Measurements from ENCODE around the gene PTK7.
A peak's percentile ranks its signal among the peaks of the same experiment; 100 is the strongest.

The PTK7 gene

DNA sequence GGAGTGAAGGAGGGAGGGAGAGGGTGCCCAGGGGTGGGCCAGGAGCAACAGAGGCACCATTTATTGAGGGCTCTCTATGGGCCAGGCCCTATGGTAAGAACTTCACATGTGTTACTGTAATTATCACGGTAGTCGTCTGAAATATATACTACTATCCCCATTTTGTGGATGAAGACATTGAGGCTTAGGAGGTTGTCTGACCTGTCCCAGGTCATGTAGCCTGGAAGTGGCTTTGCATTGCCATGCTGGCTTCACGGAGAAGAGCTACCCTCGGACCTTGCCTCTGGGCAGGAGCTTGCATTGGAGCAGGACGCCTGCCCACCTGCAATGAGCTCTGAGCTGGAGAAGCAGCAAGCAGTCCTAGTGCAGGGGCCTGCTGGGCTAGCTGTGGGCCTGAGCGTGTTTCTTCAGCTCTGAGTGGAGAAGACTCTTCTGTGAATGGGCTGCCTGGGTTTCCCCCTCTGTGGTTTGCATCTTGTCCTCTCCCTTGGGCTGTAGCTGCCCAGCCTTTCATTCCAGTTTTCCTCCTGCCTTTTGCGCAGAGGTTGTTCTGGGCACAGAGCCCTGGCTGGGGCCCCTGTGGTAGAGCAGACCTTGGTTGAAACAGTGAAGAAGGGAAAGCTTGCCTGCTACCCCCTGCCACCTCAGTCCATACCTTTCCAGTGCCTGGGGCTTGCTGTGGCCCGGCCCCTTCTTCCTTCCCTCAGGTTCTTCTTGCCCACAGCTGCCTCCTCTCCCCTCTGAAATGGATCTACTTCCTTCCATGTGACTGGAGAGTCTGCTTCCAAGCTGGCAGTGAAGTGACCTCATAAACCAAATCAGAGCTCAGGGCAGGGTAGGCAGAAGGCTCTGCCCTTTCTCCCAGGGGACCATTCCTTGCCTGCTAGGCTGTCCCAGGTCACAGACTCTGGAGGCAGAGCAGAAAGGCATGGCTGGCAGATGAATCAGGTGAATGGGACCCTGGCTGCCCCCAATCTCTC, 70.9 kb downstream of the PTK7 start:
- no peak for DNase-seq

DNA sequence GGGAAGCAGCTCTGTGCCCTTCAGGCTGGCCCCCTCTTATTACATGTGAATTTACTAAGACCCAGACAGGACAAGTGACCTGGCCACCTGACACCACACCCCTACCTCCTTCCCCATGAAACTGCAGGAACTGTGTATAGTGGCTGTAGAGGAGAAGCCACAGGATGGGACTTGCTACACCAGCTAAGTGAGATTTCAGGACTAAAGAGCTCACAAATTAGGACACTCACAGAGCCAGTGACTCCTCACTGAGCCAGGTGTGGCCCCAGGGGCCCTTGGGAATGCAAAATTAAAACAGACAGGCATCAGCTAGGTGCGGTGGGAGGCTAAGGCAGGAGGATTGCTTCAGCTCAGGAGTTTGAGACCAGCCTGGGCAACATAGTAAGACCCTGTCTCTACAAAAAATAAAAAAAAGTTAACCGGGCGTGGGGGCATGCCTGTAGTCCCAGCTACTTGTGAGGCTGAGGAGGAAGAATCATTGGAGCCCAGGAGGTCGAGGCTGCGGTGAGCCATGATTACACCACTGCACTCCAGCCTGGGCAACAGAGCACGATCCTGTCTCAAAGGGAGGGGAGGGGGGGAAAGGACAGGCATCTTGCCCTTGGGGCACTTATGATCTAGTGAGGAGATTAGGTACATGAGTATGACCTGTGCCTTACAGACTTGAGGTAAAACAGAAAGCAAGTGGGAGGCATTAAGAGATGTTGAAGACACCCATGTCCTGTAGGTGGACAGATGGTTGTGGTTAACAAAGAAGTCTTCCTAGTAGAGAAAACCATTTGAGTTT, 71.8 kb downstream of the PTK7 start:
- no peak for DNase-seq

DNA sequence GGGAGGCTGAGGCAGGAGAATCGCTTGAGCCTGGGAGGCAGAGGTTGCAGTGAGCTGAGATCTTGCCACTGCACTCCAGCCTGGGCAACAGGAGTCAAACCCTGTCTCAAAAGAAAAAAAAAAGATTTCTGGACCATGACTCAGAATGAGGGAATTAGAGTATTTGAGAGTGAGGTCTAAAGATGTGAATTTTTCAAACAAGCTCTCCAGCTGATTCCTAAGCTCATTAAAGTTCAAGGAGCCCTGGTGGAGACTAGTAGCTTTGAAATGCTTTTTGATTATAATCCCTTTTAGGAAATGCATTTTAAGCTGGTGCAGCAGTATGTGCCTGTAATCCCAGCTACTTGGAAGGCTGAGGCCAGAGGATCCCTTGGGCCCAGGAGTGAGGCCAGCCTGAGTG, 73.2 kb downstream of the PTK7 start:
- DNase-seq, result no peak

DNA sequence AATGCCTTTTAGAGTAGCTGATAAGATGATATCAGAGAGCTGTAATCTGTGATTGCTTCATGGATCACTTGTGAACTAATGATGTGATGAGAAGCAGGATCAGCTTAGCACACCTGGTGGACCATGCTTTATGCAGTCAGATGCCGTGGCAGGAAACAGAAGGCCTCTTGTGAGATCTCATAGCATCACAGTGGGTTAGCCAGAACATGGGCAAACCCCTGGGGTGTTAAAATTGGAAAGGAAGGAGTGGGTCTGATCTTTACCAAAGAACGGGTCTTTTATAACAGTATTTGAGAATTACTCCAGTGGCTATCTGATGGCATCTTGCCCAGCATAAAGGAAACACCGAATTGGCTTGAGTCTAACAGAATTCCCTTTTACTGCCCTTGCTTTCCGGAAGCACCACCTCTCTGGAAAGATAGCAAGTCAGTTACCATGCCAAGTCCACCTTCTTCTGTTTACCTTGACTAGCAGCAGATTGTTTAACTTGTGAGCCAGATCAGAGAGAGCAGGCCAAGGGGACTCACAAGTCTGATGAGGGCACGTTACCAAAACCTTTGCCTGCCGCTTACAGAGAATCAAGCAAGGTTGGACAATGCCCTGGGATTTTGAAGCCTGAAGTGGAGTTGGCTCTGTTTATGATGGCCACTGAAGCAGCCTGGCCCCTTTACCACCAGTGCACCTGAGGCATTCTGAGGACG, 74.1 kb downstream of the PTK7 start:
- no peak for DNase-seq

DNA sequence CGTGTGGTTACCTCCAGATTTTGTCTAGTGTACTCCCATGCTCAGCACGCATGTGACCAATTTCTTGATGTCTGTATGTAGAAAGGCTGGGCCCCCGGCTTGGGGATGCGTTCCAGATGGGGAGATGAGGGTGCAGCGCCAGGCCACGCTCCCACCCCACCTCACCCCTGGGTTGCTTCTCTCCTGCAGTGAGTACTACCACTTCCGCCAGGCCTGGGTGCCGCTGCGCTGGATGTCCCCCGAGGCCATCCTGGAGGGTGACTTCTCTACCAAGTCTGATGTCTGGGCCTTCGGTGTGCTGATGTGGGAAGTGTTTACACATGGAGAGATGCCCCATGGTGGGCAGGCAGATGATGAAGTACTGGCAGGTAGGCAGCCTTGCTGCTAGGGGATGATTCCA, 83.5 kb downstream of the PTK7 start:
- no peak for DNase-seq

DNA sequence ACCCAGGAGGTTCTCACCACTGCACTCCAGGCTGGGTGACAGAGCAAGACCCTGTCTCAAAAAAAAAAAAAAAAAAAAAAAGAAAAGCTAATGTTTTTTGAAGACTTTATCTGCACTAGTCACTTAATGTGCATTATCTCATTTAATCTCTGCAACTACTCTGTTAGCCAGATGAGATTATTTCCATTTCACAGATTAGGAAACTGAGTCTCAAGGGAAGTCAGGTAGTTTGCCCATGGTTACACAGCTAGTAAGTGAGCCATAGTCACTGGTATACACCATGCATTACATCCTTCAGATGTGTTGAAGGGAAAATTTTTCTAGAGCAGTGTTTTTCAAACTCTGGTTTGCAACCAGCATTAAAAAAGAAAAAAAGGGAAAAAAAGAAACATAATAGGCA, 87.8 kb downstream of the PTK7 start:
- no peak for DNase-seq

DNA sequence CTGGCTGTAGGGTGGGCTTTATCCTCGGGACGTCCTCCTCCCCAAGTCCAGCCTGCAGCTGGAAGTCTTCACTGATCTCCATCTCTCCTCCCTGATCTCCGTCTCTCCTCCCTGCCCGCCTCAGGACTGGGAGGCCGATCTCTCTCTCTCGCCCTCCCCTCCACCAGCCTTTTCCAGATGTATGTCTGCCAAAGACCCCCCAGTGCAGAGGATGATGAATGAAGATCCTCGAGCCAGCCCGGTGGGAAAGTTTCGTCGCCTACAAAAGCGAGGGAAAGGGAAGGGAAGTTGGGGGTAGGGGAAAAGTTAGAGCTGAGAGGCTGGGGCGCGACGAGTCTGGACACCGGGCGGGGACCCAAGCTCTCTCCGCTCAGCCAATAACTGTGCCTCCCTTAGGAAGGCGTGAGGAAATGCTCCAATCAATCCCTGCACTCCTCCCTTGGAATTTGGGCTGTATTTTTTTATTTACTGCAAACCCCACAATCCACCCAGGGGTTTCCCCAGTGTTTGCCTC, 94.4 kb downstream of the PTK7 start:
- no peak for DNase-seq

DNA sequence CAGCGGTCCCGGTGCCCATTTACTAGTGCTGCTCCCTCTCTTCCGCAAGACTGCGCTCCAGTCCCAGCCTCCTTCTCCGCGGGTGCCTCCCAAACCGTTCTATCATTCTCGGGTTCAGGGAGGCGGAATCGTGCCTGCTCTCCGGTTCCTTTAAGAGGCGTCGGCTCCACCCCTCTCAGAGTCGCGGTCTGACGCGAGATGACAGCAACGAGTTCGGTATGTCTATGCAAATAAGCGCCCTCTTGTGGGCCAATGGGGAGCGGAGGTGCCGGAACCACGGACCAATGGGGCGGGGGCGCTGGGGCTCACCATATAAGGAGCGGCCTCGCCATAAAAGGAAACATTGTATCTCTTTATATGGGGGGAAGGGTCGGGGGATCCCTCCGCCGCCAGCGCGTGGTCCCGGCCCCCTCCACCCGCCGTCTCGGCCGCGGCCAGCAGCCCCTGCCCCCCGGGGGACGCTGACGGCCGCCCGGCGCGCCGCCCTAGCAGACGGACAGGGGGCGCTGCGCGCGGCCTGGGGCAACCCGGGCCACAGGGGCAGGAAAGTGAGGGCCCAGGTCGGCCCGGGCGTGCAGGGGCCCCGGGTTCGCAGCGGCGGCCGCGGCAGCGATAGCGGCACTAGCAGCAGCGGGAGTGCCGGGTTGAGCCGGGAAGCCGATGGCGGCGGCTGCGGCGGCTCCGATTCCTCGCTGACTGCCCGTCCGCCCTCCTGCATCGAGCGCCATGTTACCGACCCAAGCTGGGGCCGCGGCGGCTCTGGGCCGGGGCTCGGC, 95.0 kb downstream of the PTK7 start, which contains the start of gene SRF:
SRF (plus strand) TSS at position 339 of the 776 bp plus-strand sequence; CDS start at position 727, 388 bp downstream.
- DNase-seq, result peak; percentile 100

DNA sequence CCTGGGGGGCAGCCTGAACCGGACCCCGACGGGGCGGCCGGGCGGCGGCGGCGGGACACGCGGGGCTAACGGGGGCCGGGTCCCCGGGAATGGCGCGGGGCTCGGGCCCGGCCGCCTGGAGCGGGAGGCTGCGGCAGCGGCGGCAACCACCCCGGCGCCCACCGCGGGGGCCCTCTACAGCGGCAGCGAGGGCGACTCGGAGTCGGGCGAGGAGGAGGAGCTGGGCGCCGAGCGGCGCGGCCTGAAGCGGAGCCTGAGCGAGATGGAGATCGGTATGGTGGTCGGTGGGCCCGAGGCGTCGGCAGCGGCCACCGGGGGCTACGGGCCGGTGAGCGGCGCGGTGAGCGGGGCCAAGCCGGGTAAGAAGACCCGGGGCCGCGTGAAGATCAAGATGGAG, 95.6 kb downstream of the PTK7 start:
- DNase-seq, result peak; percentile 48

DNA sequence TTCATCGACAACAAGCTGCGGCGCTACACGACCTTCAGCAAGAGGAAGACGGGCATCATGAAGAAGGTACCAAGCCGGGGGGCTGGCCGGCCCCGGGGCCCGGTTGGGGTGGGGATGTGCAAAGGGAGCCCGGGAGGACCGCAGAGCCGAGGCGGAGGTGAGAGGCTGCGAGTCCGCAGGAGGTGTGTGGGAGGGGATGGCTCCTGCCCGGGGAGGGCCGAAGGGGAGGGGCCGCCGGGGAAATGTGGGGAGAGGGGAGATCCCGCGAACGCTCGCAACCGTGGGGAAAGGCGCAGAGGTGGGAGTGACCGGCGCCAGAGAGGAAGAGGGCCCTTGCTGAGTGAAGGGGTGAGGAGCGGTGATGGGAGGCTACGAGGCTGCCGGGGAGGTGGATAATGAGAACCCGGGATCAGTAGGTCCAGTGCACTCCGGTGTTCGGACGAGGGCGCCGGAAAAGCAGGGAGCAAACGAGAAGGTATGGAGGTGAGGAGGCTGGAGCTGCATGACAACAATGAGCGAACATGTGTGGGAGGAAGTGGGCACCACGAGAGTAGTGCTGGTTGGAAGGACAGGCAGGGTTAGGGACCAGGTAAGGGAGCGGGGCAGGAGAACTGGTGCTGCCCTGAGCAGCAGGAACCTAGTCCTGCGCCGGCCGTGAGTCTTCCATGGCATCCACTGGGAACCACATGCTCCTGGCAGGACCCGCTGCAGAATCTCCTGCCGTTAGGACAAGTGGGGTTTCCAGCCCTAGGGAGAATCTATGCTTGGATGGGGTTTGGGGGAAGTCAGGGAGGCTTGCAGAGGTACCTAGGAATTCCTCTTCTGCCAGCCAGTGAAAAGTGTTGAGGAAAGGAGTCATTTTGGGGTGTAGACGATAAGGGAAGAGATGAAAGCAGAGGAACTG, 96.2 kb downstream of the PTK7 start:
- peak; percentile 45 for DNase-seq

DNA sequence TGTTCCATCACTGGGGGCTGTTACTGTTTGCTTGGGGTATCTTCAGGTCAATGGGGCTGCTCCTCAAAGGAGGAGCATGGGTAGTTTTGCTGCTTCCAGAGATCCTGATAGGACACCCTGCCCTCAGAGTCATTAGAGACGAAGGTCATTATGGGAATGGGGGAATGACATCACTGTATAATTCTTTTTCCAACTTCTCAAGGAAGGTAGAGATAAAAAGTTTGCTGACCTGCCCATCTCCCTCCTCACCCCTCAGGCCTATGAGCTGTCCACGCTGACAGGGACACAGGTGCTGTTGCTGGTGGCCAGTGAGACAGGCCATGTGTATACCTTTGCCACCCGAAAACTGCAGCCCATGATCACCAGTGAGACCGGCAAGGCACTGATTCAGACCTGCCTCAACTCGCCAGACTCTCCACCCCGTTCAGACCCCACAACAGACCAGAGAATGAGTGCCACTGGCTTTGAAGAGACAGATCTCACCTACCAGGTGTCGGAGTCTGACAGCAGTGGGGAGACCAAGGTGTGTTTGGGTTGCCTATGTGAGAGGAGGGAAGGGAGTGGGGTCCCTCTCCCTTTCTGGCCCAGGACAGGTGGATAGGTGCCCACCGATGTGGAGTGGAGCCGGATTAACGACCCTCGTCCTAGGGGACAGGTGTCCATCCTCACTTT, 97.6 kb downstream of the PTK7 start:
- no peak for DNase-seq

DNA sequence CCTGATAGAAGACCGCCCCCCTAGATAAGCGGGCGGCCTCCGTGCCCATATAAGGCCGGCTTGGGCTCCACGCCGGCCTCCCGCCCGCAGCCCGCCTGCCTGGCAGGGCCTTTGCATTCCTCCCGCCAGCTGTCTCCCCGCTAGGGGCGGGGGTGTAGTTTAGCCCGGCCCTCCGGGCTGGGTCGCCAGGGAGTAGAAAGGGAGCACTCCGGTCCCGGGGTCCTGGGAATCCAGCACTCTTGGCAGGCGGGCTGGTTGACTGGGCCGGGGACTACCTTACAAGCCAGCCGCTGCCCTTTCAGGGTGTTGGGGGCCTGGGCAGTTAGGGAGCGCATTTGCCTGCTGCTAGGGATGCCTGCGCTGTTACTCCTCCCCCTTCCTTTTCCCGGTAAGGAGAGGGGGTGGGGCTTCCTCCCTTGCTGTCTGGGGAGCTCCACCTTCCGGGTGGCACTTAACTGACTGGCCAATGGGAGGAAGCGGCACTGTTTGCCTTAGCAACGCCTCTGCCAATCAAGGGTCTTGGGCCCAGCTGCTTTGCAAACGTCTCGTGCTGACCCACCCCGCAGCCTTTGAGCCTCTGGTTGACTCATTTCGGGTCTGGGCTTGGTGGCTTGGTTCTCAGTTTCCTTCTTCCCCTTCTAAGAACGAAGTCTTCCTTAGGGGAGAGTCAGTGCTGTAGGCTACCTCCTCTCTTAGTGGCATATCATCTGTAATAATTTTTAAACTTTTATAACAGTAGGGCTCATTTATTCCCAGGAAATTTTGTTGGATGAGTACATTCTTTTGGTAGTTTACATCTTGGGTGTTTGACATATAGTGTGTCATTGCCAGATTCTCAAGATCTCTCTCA, 98.4 kb downstream of the PTK7 start:
- DNase-seq, result peak; percentile 100

DNA sequence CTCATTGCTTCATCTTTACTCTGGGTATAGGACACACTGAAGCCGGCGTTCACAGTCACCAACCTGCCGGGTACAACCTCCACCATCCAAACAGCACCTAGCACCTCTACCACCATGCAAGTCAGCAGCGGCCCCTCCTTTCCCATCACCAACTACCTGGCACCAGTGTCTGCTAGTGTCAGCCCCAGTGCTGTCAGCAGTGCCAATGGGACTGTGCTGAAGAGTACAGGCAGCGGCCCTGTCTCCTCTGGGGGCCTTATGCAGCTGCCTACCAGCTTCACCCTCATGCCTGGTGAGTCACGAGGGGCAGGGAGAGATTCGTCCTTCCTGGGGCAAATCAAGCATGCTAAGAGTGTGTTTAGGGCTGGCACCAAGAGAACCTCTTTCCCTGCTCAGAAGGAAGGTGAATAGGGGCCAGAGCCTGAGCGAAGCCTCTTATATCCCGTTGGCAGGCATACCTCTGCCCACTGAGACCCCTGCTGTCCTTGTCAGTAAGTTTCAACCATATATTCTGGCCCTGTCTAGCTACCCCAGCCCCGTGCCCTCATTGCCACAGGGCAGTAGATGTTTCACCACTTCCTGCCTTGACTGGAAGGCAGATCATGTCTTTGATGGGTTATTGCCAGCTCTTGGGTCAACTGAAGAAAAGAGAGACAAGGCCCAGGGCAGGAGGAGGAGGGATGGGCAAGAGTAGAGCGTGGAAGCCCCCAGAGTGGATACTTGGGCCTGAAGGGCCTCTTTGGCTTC, 99.7 kb downstream of the PTK7 start:
- no peak for DNase-seq

DNA sequence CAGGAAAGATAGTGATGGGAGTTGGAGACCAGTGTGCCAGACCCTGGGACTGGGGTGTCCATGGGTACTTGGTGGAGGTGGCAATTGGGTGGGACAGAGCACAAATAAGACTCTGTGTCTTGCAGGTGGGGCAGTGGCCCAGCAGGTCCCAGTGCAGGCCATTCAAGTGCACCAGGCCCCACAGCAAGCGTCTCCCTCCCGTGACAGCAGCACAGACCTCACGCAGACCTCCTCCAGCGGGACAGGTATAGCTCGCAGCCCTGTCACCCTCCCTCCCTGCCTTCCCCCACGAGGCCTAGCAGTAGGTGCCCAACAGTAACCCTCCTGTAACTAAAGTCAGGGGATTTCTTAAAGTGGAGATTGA, 100.3 kb downstream of the PTK7 start:
- no peak for DNase-seq

DNA sequence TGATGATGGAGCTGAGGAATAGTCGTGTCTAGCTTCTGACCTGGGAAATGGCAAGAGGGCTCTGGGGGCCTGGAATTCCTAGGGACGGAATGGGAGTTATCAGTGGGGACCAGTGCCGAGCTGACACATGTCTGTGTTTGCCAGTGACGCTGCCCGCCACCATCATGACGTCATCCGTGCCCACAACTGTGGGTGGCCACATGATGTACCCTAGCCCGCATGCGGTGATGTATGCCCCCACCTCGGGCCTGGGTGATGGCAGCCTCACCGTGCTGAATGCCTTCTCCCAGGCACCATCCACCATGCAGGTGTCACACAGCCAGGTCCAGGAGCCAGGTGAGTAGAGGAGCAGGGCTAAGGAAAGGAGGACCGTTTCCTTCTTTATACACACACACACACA, 102.0 kb downstream of the PTK7 start:
- DNase-seq, result no peak

DNA sequence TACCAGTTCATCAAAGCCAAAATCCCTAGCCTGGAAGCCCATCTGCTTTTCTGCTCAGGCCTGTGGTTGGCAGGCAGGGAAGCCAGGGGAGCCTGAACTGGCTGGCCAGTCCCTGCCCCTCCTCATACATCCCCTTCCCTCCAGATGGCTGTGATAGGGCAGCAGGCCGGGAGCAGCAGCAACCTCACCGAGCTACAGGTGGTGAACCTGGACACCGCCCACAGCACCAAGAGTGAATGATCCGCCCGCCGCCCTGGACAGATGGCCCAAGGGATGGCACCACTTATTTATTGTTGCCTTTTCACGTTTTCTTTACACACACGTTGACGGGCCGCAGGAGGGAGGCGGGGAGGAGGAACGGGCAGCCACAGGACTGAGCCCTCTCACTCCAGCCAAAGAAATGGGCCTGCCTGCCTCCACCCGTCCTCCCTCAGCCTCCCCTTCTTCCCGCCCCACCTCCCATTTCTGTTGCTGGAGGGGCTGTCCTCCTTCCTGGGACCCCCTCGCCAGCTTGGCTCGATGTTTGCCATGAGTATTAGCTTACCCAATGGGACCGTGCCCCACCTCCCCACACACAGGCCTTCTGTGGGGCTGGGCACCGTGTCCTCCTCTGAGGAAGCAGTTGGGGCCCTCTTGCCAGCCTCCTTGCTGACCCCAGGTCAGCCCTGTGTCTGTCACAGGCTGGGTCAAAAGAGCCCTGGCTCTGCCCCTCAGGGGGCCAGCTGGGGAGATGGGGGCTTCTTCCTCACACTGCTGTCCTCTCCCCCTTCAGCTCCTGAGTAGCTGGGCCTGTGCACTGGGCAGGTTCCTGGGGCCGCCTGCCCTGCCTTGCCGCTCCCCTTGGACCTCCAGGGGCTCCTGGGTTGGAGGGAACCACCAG, 103.1 kb downstream of the PTK7 start:
- no peak for DNase-seq

DNA sequence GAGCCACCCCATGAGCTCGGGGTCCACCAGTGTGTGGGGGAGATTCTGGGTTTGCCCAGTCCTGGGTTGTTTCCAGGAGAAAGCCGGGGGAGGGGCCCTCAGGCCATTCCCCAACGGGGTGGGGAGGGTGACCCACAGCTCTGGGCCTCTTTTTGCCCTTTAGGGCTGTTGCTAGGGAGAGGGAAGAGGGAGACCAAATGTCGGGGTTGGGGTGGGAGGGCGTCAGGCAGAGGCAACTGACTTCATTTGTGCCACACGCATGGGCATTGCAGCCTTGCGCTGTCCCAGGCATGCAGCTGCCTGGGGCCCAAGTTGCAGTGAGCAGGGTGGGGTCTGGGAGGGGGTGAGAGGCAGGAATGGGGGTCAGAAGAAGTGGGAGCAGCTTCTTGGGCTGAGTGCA, 103.9 kb downstream of the PTK7 start:
- DNase-seq, result no peak

DNA sequence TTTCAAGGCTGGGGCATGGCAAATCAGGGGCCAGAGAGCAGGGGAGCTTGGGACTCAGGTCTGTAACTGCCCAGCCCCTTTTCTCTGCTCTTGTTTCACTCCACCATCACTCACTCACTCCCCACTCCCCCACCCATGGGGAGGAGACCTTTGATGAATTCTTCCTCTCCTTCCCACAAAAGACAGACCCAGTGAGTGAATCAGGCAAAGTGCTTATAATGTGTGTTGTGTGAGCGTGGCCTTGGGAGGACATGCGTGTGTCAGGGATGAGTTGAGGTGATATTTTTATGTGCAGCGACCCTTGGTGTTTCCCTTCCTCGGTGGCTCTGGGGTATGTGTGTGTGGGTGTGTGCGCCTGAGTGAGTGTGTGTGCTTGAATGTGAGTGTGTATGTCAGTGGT, 104.9 kb downstream of the PTK7 start:
- DNase-seq, result no peak

Measured in hematopoietic multipotent progenitor cell treated with erythropoietin and hydrocortisone succinate and interleukin-3 and kit ligand, for 4 days (in vitro differentiated cells).